LNCAP (cell line): ENCODE data around the gene FSTL5.

Source experiments
- CTCF ChIP-seq: fragments of 450-650 bp; IDR thresholded peaks from 2 replicates; pipeline ENCODE4 v1.5.1; 2017; ENCODE audit warnings: mild to moderate bottlenecking

The FSTL5 gene

GRCh38 chr4:161359491-161359890 is 804.3 kb downstream of the FSTL5 start:
- TF ChIP-seq CTCF, result no peak

- no peak for TF ChIP-seq CTCF
These were observed 807.4 kb downstream of the FSTL5 start for GRCh38 chr4:161356351-161356750.

GRCh38 chr4:161350946-161351345 is 812.9 kb downstream of the FSTL5 start:
- TF ChIP-seq CTCF, result no peak

GRCh38 chr4:161345741-161346140 is 818.1 kb downstream of the FSTL5 start:
- no peak for TF ChIP-seq CTCF

GRCh38 chr4:161343569-161343950 is 820.2 kb downstream of the FSTL5 start:
- no peak for TF ChIP-seq CTCF

- no peak for TF ChIP-seq CTCF
These were observed 820.8 kb downstream of the FSTL5 start for GRCh38 chr4:161342881-161343568.

- TF ChIP-seq CTCF, result no peak
These were observed 827.2 kb downstream of the FSTL5 start for GRCh38 chr4:161336621-161337020.

GRCh38 chr4:161336016-161336530 is 827.7 kb downstream of the FSTL5 start:
- TF ChIP-seq CTCF, result no peak
